ENCODE measurements around the gene TMEM156. TPM values are rescaled to one million over a fixed set of nuclear protein-coding genes. Genes with fewer than 3 reads are reported as not detected.

Gene TMEM156
- total and polyA plus RNA-seq, 2 donors (not counting 3 experiments of a cell fraction or from before 2014, with no cell fraction given) = 0.39 to 1.00 TPM

DNA sequence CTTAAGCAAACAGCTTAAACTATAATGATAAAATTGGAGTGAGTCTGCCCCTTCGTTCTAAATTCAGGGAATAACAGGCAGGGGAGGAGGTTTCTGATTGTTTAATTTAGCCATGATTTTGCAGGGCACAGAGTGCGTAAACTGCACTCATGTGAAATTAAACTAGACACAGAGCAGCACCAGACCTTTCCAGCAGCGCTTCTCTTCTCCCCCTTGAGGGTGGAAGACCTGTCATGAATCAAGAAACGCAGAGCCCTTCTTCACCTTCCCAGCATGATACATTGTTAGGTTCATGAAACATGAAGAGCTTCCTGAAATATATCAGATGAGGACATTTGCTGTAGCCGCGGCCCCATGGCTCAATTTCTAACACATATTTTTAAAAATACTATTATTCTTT is 101.5 kb downstream of the TMEM156 start:
- Histone ChIP-seq H3K79me2 (ENCODE audit: control insufficient read depth, insufficient read depth, low read length) (no peaks in the 10 kb centered on the region), H3K27ac (ENCODE audit: insufficient read depth, low read depth, low read length) (no peak overlapping the region), H3K4me1 (ENCODE audit: control insufficient read depth, extremely low read depth, insufficient read depth, low read length) (no peaks in the 10 kb centered on the region), H3K9me3 (replicated peaks; ENCODE audit: control insufficient read depth, insufficient read depth, low read length) (no peaks in the 10 kb centered on the region), H3K36me3 (ENCODE audit: control insufficient read depth in 2 of 2, extremely low read depth in 1 of 2, insufficient read depth in 2 of 2, low read length in 2 of 2) (peaks cover 11 to 39% of the 10 kb centered on the region in 2 experiments), H3K9ac (replicated peaks; ENCODE audit: extremely low read depth, insufficient read depth, low read length) (no peak overlapping the region), H4K20me1 (replicated peaks; ENCODE audit: control insufficient read depth, extremely low read depth, insufficient read depth, low read length) (no peaks in the 10 kb centered on the region), H3K27me3 (ENCODE audit: control insufficient read depth in 2 of 2, insufficient read depth in 2 of 2, low read length in 2 of 2) (no peaks in the 10 kb centered on the region), H3K9me1 (replicated peaks; ENCODE audit: control insufficient read depth, extremely low read depth, insufficient read depth, low read length) (no peaks in the 10 kb centered on the region), H3K4me2 (ENCODE audit: insufficient read depth, low read length) (no peak overlapping the region), H2AFZ (ENCODE audit: low read depth, low read length) (no peak overlapping the region), H3K4me3 (replicated peaks in 1 of 3; ENCODE audit: insufficient read depth in 1 of 3, low read depth in 1 of 3, low read length in 3 of 3) (no peak overlapping the region)
- dilution Hi-C loops (cut with MboI; ENCODE audit: extremely low pct_ligation_motif_present, low sequenced_read_pairs) (no loop called here), intact Hi-C loops (cut with micrococcal nuclease) (loop anchor here (5.0 kb wide), 1 partner anchor 112 kb away; no protein-coding TSS in a partner anchor)
- no peak for FAIRE-seq
- no peak for DNase-seq (ENCODE audit: low read depth, low spot score)
- TF ChIP-seq, protein P1, sequence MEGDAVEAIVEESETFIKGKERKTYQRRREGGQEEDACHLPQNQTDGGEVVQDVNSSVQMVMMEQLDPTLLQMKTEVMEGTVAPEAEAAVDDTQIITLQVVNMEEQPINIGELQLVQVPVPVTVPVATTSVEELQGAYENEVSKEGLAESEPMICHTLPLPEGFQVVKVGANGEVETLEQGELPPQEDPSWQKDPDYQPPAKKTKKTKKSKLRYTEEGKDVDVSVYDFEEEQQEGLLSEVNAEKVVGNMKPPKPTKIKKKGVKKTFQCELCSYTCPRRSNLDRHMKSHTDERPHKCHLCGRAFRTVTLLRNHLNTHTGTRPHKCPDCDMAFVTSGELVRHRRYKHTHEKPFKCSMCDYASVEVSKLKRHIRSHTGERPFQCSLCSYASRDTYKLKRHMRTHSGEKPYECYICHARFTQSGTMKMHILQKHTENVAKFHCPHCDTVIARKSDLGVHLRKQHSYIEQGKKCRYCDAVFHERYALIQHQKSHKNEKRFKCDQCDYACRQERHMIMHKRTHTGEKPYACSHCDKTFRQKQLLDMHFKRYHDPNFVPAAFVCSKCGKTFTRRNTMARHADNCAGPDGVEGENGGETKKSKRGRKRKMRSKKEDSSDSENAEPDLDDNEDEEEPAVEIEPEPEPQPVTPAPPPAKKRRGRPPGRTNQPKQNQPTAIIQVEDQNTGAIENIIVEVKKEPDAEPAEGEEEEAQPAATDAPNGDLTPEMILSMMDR (IDR thresholded peaks at IDR 0.05; ENCODE audit: extremely low read depth in 1 of 2, insufficient read depth in 1 of 2, low read depth in 1 of 2, low read length in 2 of 2) = no peak
- TF ChIP-seq FOS (IDR thresholded peaks at IDR 0.05; ENCODE audit: borderline replicate concordance, insufficient read depth, low read length) = no peak
- TF ChIP-seq MAX (IDR thresholded peaks at IDR 0.05; ENCODE audit: insufficient read depth, insufficient read length) = no peak
- TF ChIP-seq POLR2A (IDR thresholded peaks at IDR 0.05; ENCODE audit: low read depth, low read length) = no peak
- TF ChIP-seq GATA2 (IDR thresholded peaks at IDR 0.05; ENCODE audit: insufficient read depth, insufficient read length, low read depth, low read length) = no peak
- no peak for TF ChIP-seq JUN (IDR thresholded peaks at IDR 0.05; ENCODE audit: borderline replicate concordance, insufficient read depth, insufficient read length, low read depth)
- TF ChIP-seq MYC (IDR thresholded peaks at IDR 0.05; ENCODE audit: low read depth, low read length) = no peak
- no peak for TF ChIP-seq EZH2 (IDR thresholded peaks at IDR 0.05; ENCODE audit: borderline replicate concordance, low read depth, low read length, severe bottlenecking)
- no peak for TF ChIP-seq POLR2AphosphoS5 (IDR thresholded peaks at IDR 0.05; ENCODE audit: insufficient read depth, low read depth, low read length)
- no TSS peak for BruUV-seq (replicated peaks)
- ChIA-PET POLR2A (no interaction called here), CTCF (interaction anchor here (1.5 kb wide), 1 partner anchor 11 kb away, joined by 5 read pairs; no protein-coding TSS in a partner anchor)
